Stimulated activated CD4-positive, alpha-beta T cell treated with anti-CD3 and anti-CD28 coated beads, Interleukin-15, amount 100 ng/mL, for 24 hours (primary cell): ENCODE results near the gene SF3A1.

Experiments
- DNase-seq: peaks from one replicate; pipeline ENCODE4 v3.0.0-alpha.2; 2020

Gene SF3A1

GRCh38 chr22:30385942-30386341 lies 29.2 kb upstream of the SF3A1 start:
- no peak for DNase-seq

DNA sequence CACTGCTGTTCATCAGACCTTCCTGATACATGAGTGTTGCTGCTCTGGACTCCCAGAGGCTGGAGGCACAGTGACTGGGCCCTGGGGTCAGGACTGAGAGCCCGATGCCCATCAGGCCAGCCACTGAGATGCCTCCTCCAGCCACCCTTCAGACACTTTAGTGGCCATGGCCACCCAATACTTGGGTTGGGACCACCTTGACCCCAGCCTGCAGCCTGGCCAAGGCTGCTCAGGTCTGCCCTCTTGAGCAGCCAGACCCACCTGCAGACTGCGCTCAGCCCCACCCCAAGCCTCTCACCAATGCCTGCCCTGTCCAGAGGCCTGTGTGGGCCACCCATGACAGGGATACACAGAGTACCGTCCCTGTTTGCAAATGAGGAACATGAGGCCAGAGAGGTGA lies 26.4 kb upstream of the SF3A1 start:
- DNase-seq: no peak

GRCh38 chr22:30382340-30382739 lies 25.6 kb upstream of the SF3A1 start:
- no peak for DNase-seq

- DNase-seq: no peak
These were observed 24.6 kb upstream of the SF3A1 start for GRCh38 chr22:30381264-30381663.

GRCh38 chr22:30380011-30380410 lies 23.3 kb upstream of the SF3A1 start:
- DNase-seq: no peak

DNA sequence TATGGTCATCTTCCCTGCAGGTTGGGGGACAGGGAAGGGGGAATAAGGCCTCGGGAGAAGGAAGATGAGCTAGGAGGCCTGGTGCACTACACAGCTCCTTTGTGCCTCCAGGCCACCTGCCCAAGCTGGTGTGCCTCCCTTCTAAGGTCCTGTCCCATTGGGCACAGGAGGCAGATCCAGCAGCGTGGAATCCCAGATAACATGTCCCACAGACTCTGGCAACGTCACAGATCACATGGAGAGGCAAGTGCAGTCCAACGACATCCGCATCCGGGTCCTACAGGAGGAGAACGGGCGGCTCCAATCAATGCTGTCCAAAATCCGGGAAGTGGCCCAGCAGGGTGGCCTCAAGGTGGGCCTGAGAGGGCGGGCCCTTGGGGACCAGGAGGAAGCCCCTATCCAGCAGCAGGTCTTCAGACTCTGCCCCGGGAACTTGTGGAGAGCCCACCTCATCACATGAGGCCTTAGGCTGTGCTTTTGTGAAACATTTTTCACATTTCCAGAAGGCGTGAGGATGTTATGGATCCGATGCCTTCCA lies 18.7 kb upstream of the SF3A1 start:
- no peak for DNase-seq

DNA sequence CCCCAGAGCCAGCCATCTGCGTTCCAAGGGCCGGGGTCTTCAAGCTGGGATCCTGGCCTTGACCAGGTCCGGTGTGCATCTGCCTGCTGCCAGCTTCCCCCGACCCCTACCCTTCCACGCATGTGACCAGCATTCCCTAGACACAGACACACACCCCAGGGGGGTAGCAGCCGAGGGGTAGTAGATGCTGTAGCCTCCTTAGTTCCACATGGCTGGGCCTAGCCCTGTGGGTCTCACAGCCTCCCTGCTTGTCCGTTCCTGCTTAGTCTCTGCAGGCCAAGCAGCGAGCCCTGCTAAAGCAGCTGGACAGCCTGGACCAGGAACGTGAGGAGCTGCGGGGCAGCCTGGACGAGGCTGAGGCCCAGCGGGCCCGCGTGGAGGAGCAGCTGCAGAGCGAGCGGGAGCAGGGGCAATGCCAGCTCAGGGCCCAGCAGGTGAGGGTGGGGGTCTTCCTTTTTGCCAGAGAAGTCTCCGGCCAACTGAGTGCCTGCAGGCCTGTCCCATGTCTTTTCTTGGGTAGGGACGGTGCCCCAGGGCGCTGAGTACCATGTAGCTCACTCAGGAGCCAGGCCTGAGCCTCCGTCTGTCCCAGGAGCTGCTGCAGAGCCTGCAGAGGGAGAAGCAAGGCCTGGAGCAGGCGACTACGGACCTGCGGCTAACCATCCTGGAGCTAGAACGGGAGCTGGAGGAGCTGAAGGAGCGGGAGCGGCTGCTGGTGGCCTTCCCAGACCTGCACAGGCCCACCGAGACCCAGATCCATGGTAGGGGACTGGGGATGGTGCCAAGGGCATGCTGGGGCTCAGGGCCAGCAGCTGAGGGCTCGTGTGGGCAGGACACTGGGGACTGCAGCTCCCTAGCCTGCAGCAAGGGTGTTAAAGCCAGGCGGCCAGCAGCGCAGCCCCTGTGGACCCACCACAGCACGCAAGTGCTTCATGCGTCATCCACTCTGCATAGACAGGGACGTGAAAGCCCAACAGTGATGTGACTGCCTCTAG lies 16.9 kb upstream of the SF3A1 start:
- no peak for DNase-seq

- no peak for DNase-seq
These were observed 16.2 kb upstream of the SF3A1 start for GRCh38 chr22:30372915-30373314.

GRCh38 chr22:30371981-30372380 lies 15.3 kb upstream of the SF3A1 start:
- DNase-seq: no peak

DNA sequence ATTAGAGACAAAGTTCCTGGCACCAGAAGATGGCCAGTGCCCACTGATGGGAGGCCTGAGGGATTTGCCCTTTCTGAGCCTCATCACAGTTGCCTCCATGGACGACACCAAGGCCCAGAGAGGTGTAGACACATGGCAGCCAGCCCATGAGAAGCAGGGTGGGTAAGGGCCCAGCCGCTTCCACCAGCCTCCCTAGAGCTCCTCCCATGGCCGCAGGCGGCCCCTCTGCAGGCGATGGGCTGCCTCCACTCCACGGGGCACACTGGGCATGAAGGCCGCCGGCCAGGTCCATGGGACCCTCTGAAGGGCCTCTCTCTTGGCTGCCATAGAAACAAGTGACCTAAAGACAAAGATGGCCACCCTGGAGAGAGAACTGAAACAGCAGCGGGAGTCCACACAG lies 14.6 kb upstream of the SF3A1 start:
- DNase-seq: no peak

- DNase-seq: no peak
These were observed 14.0 kb upstream of the SF3A1 start for GRCh38 chr22:30370641-30371230.

DNA sequence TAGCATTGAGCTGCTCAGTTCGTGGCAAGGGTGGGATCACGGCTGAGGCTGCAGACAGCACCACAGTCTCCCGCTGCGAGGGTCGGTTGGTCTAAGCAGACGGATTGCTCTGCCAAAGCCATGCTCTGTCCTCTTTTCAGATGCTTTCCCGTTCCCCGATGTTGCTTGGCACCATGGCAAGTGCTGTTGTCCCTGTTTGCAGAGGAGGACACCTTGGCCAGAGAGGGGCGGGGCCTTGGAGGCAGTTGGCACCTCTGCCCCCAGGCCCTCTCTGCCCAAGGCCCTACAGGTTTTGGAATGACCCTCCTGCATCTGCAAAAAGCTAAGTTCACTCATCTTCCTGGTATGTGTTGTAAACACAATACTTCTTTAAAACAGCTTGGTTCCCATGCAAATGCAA lies 11.7 kb upstream of the SF3A1 start:
- no peak for DNase-seq

- no peak for DNase-seq
These were observed 9.2 kb upstream of the SF3A1 start for GRCh38 chr22:30365891-30366290.

DNA sequence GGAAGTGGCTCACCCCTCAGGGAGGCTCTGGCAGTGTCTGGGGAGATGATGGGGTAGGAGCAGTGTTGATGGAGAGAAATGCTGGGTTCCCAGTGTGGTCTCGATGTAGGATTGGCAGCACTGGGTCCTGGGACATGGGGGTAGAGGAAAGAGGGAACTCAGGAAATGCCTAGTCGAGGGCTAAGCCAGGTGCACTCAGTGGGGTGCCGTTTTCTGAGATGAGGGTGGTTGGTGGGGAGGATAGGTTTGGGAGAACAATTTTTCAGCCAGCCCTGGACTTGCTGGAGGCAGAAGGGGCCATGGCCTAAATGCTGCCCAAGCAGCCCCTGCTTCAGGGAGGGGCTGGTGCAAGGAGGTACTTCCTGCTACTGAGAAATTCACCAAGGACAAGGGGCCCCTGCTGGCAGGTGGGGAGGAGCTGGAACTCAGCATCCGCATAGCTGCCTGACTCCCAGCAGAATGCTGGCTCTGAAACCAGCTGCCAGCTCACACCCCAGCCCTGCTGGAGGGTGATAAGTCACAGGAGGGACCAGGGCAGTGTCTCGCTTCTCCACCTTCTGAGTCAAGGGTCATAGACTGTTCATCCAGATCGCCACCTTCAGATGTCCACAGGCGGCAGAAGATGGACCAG lies 6.1 kb upstream of the SF3A1 start:
- DNase-seq: no peak

- DNase-seq: no peak
These were observed 5.4 kb upstream of the SF3A1 start for GRCh38 chr22:30361916-30362650.

- DNase-seq: no peak
These were observed 1.8 kb upstream of the SF3A1 start for GRCh38 chr22:30358541-30358940.

DNA sequence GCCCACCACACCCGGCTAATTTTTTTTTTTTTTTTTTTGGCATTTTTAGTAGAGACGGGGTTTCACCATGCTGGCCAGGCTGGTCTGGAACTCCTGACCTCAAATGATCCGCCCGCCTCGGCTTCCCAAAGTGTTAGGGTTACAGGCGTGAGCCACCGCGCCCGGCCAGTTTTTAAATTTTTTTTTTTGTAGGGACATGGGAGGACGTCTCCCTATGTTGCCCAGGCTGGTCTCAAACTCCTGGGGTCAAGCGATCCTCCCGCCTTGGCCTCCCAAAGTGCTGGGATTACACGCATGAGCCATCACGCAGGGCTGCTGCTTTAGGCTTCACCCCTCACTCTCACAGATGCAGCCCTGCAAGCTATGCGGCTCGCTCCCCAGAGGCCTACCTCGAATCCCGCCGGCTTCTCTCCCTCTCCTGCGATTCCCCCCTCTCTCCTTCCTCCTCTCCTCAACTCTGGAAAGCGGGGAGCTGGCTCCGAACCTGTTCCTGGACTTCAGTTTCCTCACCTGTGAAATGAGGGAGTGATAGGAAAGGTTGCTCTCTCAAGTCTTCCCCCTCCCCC lies 1.0 kb upstream of the SF3A1 start:
- DNase-seq: no peak

GRCh38 chr22:30357236-30357570 lies 509 bp upstream of the SF3A1 start:
- no peak for DNase-seq

DNA sequence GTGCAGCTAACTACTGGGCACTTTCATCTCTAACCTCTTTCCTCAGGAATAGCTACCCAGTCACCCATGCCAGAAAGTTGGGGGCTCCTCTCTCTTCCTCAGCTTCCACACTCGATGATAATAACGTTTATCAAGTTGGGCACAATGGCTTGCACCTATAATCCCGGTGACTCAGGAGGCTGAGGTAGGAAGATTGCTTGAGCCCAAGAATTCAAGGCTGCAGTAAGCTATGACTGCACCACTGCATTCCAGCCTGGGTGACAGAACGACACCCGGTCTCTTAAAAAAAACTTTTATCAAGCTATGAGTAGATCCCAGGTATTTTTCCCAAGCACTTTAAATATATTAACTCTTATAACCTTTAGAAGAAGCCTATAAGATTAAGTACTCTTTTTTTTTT lies 2.0 kb downstream of the SF3A1 start:
- no peak for DNase-seq

DNA sequence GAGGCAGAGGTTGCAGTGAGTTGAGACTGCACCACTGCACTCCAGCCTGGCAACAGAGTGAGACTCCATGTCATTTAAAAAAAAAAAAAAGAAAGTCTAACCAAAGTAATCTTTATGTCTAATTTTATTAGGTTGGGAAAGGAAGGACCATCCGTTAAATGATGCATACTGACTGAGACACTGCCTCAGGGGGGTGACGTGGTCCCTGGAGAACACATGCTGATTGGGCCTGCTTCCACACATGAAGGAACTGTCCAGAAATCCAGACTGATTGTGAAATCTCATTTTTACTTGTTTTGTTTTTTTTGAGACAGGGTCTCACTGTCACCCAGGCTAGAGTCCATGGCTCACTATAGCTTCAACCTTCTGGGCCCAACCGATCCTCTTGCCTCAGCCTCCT lies 5.5 kb downstream of the SF3A1 start:
- no peak for DNase-seq

- DNase-seq: no peak
These were observed 7.9 kb downstream of the SF3A1 start for GRCh38 chr22:30348809-30349208.

DNA sequence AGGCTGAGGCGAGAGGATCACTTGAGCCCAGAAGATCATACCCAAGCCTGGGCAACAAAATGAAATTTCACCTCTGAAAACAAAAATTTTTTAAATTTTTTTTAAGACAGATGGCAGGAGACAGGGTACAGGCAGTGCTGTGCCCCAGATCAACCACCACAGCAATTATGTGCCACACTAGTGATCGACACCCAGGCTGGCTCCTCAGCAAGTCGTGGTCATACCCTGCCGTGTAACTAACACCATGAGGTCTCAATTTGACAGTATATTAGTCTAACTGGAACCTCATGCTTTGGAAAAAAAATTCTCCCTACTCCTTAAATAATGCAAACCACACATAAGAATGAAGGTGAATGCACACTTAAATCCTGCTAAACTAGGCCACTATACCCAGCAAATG lies 8.3 kb downstream of the SF3A1 start:
- no peak for DNase-seq
